HCT116 (cell line): ENCODE data around the gene SLFN11. TPM values are rescaled to one million over a fixed set of nuclear protein-coding genes. Genes with fewer than 3 reads are reported as not detected.
"Not testable (repeated sequence)": the region's sequence is repeated elsewhere in the genome, so short reads cannot be mapped to it uniquely, and the experiment has no call there.

Experiments used
- ATAC-seq: fragments of 200-7000 bp; cut with Tn5 transposase; 2 replicates; pipeline ENCODE4 v1.9.1; 2020; ENCODE audit warnings: mild to moderate bottlenecking, moderate library complexity
- BruUV-seq: library from RNA; stranded (reverse); fragments of 400-500 nt; replicated peaks from 2 replicates; lab custom pipeline; 2021; lab: Mats Ljungman, UMichigan
- CTCF ChIA-PET: fragments of 300-600 bp; sonication (Branson Sonifier 250); formaldehyde crosslinking; loops from one replicate; lab custom pipeline; 2021; ENCODE audit warnings: antibody characterized with exemption; lab: Charles Lee
- POLR2A ChIA-PET: fragments of 300-600, 350-600 bp; sonication (Branson Sonifier 250); formaldehyde crosslinking; loops from one replicate; lab custom pipeline; 2021; ENCODE audit warnings: antibody characterized with exemption; lab: Charles Lee
- RAD21 ChIA-PET, 2 experiments: fragments of 300-600 bp; sonication (Branson Sonifier 250); formaldehyde crosslinking; loops; one replicate each; lab custom pipeline; 2023; ENCODE audit warnings: low total read pairs in 2 of 2; ENCODE audit not compliant: uncharacterized antibody in 2 of 2, unreplicated experiment in 2 of 2, low non-redundant PET in 1 of 2; lab: Charles Lee
- DNase-seq: peaks from one replicate; pipeline ENCODE4 v3.0.0-alpha.2; 2010; ENCODE audit warnings: low read depth, low spot score
- H2AFZ ChIP-seq: fragments of 200-600 bp; shearing (Covaris generic), sonication (generic); 2 replicates; pipeline ENCODE4 v1.6.1; 2017; ENCODE audit warnings: low read depth, mixed run types, mixed read lengths, antibody characterized with exemption, low read length; ENCODE audit not compliant: poor library complexity, severe bottlenecking
- H3K27ac ChIP-seq: 2 replicates; pipeline ENCODE4 v1.5.1; 2012; ENCODE audit warnings: low read depth, low read length
- H3K27me3 ChIP-seq: fragments of 200-600 bp; sonication (generic); 2 replicates; pipeline ENCODE4 v1.6.1; 2016; ENCODE audit warnings: mixed run types, low read length, mixed read lengths; ENCODE audit not compliant: insufficient read depth
- H3K36me3 ChIP-seq, 2 experiments: fragments of 200-500 bp in 1 of 2; fragments of 200-600 bp in 1 of 2; sonication (Bioruptor generic) in 1 of 2; sonication (generic) in 1 of 2; 2 replicates each; pipeline versions ENCODE4 v1.5.1 to v1.6.1; 2014 to 2016; ENCODE audit warnings: low read length in 2 of 2, inconsistent platforms in 1 of 2, mixed read lengths in 1 of 2, mixed run types in 1 of 2; ENCODE audit not compliant: insufficient read depth in 2 of 2, control insufficient read depth in 1 of 2
- H3K4me1 ChIP-seq, 2 experiments: fragments of 200-600 bp in 1 of 2; sonication (generic) in 1 of 2; 2 replicates each; pipeline versions ENCODE4 v1.5.1 to v1.6.1; 2012 to 2017; ENCODE audit warnings: low read length in 2 of 2, inconsistent platforms in 1 of 2, mild to moderate bottlenecking in 1 of 2, mixed read lengths in 1 of 2, mixed run types in 1 of 2, moderate library complexity in 1 of 2; ENCODE audit not compliant: insufficient read depth in 2 of 2, control insufficient read depth in 1 of 2
- H3K4me2 ChIP-seq: fragments of 200-600 bp; sonication (generic); 2 replicates; pipeline ENCODE4 v1.6.1; 2017; ENCODE audit warnings: mixed run types, low read length, mixed read lengths
- H3K4me3 ChIP-seq, 2 experiments: fragments of 200-600 bp in 1 of 2; sonication (generic) in 1 of 2; replicated peaks in 1 of 2; 2 replicates each; pipeline ENCODE4 v1.5.1; 2011 to 2016; ENCODE audit warnings: low read length in 2 of 2, control low read depth in 1 of 2, low read depth in 1 of 2, mild to moderate bottlenecking in 1 of 2, mixed read lengths in 1 of 2, mixed run types in 1 of 2
- H3K79me2 ChIP-seq: fragments of 200-600 bp; sonication (generic); 2 replicates; pipeline ENCODE4 v1.6.1; 2017; ENCODE audit warnings: mild to moderate bottlenecking, mixed run types, low read length, moderate library complexity, mixed read lengths; ENCODE audit not compliant: insufficient read depth
- H3K9ac ChIP-seq: fragments of 200-600 bp; sonication (generic); 2 replicates; pipeline ENCODE4 v1.6.1; 2016; ENCODE audit warnings: low read length, mixed read lengths
- H3K9me2 ChIP-seq: fragments of 200-600 bp; sonication (generic), shearing (Covaris generic); 2 replicates; pipeline ENCODE4 v1.6.1; 2017; ENCODE audit warnings: mixed run types, mild to moderate bottlenecking, moderate library complexity; ENCODE audit not compliant: insufficient read depth
- H3K9me3 ChIP-seq, 2 experiments: fragments of 200-500 bp in 1 of 2; fragments of 200-600 bp in 1 of 2; sonication (Bioruptor generic) in 1 of 2; sonication (generic) in 1 of 2; 2 replicates each; pipeline ENCODE4 v1.6.1; 2014 to 2017; ENCODE audit warnings: low read length in 2 of 2, mixed read lengths in 2 of 2, inconsistent platforms in 1 of 2, low read depth in 1 of 2, mild to moderate bottlenecking in 1 of 2, mixed run types in 1 of 2, moderate library complexity in 1 of 2; ENCODE audit not compliant: control insufficient read depth in 1 of 2, insufficient read depth in 1 of 2
- H4K20me1 ChIP-seq: fragments of 200-600 bp; sonication (generic), shearing (Covaris generic); 2 replicates; pipeline ENCODE4 v1.6.1; 2017; ENCODE audit warnings: mixed run types, mild to moderate bottlenecking, moderate library complexity; ENCODE audit not compliant: insufficient read depth
- CEBPB ChIP-seq: IDR thresholded peaks from 2 replicates; pipeline ENCODE4 v1.6.1; 2012; ENCODE audit warnings: low read depth
- intact Hi-C: fragments of 100-400 bp; cut with micrococcal nuclease; formaldehyde crosslinking; loops from 2 replicates; pipeline ENCODE4 v1.10.0; 2022
- total RNA-seq: library from RNA; stranded (reverse); gene quantifications from one replicate; pipeline ENCODE4 v1.2.1, GENCODE V29; 2021; ENCODE audit not compliant: unreplicated experiment

The SLFN11 gene
- total RNA-seq, 1 experiment from 2014 or later, result not detected

DNA sequence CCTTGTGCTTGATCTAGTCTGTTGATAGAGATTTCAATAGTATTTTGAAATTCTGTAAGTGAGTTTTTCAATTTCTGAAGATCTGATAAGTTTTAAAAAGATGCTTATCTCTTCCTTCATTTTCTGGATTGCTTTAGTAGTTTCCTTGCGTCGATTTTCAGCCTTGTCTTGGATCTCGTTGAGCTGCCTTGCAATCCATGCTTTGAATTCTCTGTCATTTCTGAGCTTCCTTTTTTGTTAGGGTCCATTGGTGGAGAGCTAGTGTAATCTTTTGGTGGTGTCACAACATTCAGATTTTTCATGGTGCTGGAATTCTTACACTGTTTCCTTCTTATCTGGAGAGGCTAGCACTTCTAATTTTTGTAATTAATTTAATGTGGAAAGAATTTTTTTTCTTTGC, 61.1 kb downstream of the SLFN11 start:
- no TSS peak for BruUV-seq
- H3K27ac ChIP-seq, result no peak overlapping the region
- POLR2A ChIA-PET, result no interaction called here

DNA sequence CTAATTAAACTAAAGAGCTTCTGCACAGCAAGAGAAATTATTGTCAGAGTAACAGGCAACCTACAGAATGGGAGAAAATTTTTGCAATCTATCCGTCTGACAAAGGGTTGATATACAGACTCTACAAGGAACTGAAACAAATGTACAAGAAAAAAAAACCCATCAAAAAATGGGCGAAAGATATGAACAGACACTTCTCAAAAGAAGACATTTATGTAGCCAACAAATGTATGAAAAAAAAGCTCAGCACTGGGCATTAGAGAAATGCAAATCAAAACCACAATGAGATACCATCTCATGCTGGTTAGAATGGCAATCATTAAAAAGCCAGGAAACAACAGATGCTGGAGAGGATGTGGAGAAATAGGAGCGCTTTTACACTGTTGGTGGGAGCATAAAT, 64.1 kb downstream of the SLFN11 start:
- DNase-seq, H3K9me2 ChIP-seq, H3K36me3 ChIP-seq, H3K27me3 ChIP-seq, H3K4me2 ChIP-seq, H3K4me1 ChIP-seq, H3K4me3 ChIP-seq, BruUV-seq, H3K9ac ChIP-seq, H4K20me1 ChIP-seq, ATAC-seq, H2AFZ ChIP-seq, CTCF ChIA-PET, H3K27ac ChIP-seq, H3K79me2 ChIP-seq, RAD21 ChIA-PET, H3K9me3 ChIP-seq, intact Hi-C loops, POLR2A ChIA-PET: not testable (repeated sequence)

More for the DNA sequence above, 61.1 kb downstream of the SLFN11 start:
- no peak overlapping the region for H3K9ac ChIP-seq
- no peaks in the 10 kb centered on the region for H3K36me3 ChIP-seq
- H3K4me3 ChIP-seq, result no peak overlapping the region
- H3K4me2 ChIP-seq, result no peak overlapping the region
- H3K9me2 ChIP-seq, result no peaks in the 10 kb centered on the region
- no peaks in the 10 kb centered on the region for H3K9me3 ChIP-seq
- DNase-seq (no peak), ATAC-seq (no peak)
- ChIA-PET CTCF (interaction anchor here (1.1 to 4.1 kb wide), 7 partner anchors 12 to 435 kb away, joined by 3 to 37 read pairs (median 5); no protein-coding TSS in a partner anchor), RAD21 (interaction anchor here in 1 of 2 experiments (0.9 kb wide), 1 partner anchor 221 kb away, joined by 4 read pairs; no protein-coding TSS in a partner anchor)
- H3K4me1 ChIP-seq, result peaks cover 5 to 9% of the 10 kb centered on the region in 2 experiments; a peak in 3 of 4 replicates
- H4K20me1 ChIP-seq, result no peaks in the 10 kb centered on the region
- 0 out of 2 replicates have a peak, but pooled peaks cover 9% of the 10 kb centered on the region for H3K27me3 ChIP-seq
- TF ChIP-seq CEBPB, result no peak
- no peaks in the 10 kb centered on the region for H3K79me2 ChIP-seq
- intact Hi-C loops, result loop anchor here (1.0 to 10.0 kb wide), 4 partner anchors 138 to 435 kb away; no protein-coding TSS in a partner anchor
- no peak overlapping the region for H2AFZ ChIP-seq

Other genes starting within 250 kb of the SLFN11 start
- gene NLE1, start 231.3 kb downstream of the SLFN11 start, total RNA-seq, result 55.5 TPM
- gene UNC45B, start 225.8 kb downstream of the SLFN11 start, total RNA-seq, result not detected
- not detected for gene SLC35G3, start 179.2 kb downstream of the SLFN11 start, total RNA-seq
- 23.7 TPM for gene SLFN5, start 130.5 kb downstream of the SLFN11 start, total RNA-seq
- not detected for gene SLFN12, start 58.9 kb upstream of the SLFN11 start, total RNA-seq
- 0.10 TPM for gene SLFN13, start 75.1 kb upstream of the SLFN11 start, total RNA-seq
- gene SLFN12L, start 164.1 kb upstream of the SLFN11 start, total RNA-seq, result 0.17 TPM
- gene SLFN14, start 187.2 kb upstream of the SLFN11 start, total RNA-seq, result not detected
- gene PEX12, start 204.9 kb upstream of the SLFN11 start, total RNA-seq, result 5.0 TPM
- 198 TPM for gene AP2B1, start 213.7 kb upstream of the SLFN11 start, total RNA-seq